GM15510 (cell line): ENCODE data around the gene ZNF41.

Experiments
- POLR2A ChIP-seq: IDR thresholded peaks from 3 replicates; pipeline ENCODE4 v1.6.1; 2011; ENCODE audit warnings: borderline replicate concordance; ENCODE audit not compliant: insufficient read length; ENCODE audit errors: extremely low read depth

Gene ZNF41

DNA sequence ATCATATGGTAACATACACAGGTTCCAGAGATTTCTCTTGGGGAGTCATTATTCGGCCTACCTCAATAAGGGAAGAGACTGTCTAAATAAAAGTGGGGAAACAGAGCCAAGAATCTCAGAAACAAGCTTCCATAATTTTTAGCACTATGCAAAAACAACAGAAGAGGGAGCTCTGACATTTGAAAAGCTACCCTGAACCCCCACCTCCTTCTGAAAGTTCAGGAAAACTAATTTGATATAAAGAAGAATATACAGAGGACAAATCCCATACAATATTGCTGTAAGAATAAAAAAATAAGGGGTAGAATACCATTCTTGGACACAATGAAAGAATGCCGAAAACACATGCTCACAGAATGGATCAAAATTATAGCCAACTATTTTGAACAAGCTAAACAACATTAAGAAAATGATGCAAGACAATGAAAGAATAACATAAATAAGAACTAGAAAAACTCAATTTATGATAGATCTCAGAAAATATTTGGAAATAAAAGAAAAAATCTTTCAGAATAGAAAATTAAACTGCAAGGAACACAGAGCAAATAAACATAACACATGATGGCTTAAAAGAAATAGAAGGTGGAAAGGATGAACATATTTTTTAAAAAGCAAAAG, 14.4 kb upstream of the ZNF41 start:
- no peak for TF ChIP-seq POLR2A

DNA sequence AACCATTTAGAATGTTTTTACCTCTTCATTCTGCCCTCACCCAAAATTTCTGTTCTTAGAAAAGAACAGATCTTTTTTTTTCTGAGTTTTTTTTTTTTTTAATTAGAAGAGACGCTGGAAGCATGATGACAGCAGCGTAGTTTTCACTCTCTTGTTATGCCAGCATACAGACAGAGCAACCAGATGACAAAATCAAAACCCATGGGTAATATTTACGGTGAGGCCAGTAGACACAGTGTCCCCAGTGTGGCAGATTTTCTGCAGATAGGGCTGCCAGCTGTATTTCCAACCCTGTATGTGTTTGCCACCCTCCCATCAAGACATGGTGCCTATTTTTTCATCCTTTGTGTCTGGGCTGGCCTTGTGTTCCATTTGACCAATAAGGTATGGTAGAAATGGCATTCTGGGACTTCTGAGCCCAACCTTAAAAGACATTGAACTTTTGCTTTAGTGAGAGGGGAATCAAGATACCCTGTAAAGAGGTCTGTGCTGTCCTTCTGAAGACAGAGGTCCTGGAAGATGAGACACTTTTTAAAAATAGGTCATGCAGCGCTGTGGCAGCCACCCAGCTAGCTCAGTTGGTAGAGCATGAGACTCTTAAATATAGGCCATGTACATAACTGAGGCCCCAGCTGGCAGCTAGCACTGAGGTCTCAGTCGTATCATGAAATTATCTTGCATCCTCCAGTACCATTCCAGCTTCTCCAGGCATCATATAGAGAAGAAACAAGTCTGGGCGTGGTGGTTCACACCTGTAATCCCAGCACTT, 6.7 kb upstream of the ZNF41 start:
- TF ChIP-seq POLR2A: no peak

- TF ChIP-seq POLR2A: no peak
These were observed 1.9 kb upstream of the ZNF41 start for GRCh38 chrX:47484885-47485284.

- no peak for TF ChIP-seq POLR2A
These were observed 565 bp upstream of the ZNF41 start for GRCh38 chrX:47483306-47484268.

GRCh38 chrX:47482065-47482511, 934 bp downstream of the ZNF41 start:
- TF ChIP-seq POLR2A: no peak

GRCh38 chrX:47481160-47481559, 1.9 kb downstream of the ZNF41 start:
- no peak for TF ChIP-seq POLR2A

GRCh38 chrX:47480576-47480975, 2.4 kb downstream of the ZNF41 start:
- TF ChIP-seq POLR2A: no peak

- TF ChIP-seq POLR2A: no peak
These were observed 7.5 kb downstream of the ZNF41 start for GRCh38 chrX:47475476-47475875.

DNA sequence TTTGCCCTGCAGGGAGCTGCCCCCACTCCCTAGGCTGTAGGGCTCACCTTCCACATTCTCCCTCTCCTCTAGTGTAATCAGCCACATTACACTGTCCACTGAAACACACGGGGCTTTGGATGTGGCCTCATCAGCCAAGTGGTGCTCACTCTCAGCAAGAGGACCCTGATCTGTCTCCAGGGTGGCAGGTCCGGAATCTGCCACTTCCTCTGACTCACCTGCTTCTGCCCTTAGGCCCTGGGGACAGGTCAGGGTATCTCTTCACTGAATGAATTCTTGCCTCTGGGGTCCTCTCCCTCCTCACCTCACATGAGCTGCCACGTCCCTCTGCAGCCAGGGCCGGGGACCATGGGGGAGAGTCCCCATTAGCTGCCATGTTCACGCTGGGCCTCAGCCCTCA, 15.9 kb downstream of the ZNF41 start:
- no peak for TF ChIP-seq POLR2A

GRCh38 chrX:47460561-47460960, 22.5 kb downstream of the ZNF41 start:
- TF ChIP-seq POLR2A: no peak

DNA sequence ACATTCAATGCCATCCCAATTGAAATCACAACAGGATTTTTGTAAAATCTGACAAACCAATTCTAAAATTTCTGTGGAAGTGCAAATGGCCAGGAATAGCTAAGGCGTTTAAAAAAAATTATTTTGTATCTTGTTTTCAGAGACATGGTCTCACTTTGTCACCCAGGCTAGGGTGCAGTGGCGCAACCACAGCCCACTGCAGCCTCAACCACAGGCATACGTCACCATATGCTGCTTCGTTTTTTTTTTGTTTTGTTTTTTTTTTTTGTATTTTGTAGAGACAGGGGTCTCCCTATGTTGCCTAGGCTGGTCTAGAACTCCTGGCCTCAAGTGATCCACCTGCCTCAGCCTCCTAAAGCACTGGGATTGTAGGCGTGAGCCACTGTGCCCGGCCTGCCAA, 24.5 kb downstream of the ZNF41 start:
- no peak for TF ChIP-seq POLR2A

- TF ChIP-seq POLR2A: no peak
These were observed 26.9 kb downstream of the ZNF41 start for GRCh38 chrX:47456080-47456479.

DNA sequence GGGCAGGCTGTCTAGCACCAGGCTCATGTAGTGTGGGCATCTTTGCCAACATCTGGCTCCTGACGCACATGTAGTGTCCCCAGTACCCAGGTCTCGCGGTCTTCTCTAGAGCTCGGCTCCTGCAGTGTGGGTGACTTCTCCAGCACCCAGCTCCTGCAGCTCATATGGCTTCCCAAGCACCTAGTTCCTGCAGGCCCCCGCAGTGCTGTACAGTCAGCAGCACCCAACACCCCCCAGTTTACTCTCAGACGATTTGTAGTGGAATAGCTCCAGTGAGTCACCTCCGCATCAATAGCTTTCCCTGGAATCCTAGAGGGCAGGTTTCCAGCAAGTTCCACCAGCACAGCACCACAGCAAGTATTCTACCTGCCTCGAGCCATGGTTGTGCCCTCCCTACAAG, 30.9 kb downstream of the ZNF41 start:
- TF ChIP-seq POLR2A: no peak

DNA sequence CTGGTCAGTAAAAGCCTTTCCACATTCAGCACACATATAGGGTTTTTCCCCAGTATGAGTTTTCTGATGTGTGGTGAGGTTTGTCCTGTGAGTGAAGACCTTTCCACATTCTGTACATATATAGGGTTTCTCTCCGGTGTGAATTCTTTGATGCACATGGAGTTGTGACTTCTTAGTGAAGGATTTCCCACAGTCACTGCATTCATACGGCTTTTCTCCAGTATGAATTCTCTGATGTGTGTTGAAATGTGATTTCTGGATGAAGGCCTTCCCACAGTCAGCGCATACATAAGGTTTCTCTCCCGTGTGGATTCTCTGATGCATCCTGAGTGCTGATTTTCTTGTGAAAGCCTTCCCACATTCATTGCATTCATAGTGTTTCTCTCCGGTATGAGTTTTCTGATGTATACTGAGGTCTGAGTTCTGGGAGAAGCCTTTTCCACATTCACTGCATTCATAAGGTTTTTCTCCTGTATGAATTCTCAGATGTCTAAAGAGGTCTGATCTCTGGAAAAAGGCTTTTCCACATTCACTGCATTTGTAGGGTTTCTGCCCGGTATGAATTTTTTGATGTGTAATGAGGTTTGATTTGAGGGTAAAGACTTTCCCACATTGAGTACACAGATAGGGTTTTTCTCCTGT, 34.7 kb downstream of the ZNF41 start:
- no peak for TF ChIP-seq POLR2A

- TF ChIP-seq POLR2A: no peak
These were observed 35.4 kb downstream of the ZNF41 start for GRCh38 chrX:47447607-47448006.

DNA sequence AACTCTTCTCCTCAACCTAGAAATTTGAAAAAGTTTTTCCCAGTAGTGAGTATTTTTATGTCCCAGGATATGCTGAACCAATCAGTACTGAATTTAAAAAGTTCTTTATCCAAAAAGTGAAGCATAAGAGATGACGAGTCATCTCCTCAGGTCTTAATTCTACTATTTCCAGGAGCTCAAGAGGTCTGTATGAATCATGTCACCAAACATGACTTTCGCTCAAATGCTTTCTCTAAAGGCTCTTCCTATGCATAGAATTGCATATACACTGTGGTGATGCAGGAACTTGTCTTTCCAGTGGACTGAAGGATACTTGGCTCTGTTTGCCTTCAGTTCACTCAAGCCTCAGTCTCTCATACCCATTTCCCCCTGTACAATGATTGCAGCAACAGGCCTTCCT, 36.1 kb downstream of the ZNF41 start:
- TF ChIP-seq POLR2A: no peak

- no peak for TF ChIP-seq POLR2A
These were observed 36.6 kb downstream of the ZNF41 start for GRCh38 chrX:47446431-47446830.
